ENCODE measurements around the gene WNT6. TPM values are rescaled to one million over a fixed set of nuclear protein-coding genes. Genes with fewer than 3 reads are reported as not detected.

The WNT6 gene
- total RNA-seq, 1 donor from 2014 or later: 0.72 TPM

DNA sequence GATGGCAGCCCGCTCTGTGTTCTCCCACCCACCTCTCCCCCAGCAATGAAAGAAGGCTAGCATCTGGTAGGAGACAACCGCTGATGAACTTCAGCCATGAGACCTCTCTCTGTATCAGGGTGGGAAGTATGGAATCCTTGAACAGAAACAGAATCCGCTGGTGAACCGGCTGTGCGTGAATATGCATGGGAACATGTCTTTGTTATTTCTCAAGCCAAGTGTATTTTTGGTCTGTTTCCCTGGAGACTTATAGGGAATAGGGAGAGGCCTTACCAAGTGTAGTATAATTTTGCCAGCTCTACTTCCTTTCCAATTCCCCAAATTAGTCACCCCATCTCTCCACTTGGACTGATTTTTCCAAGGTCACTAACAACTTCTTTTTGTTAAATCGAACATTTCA lies 51.1 kb downstream of the WNT6 start:
- DNase-seq (ENCODE audit: low spot score, unreplicated experiment): no peak
- H3K36me3 Mint-ChIP-seq (ENCODE audit: insufficient read depth): no peaks in the 10 kb centered on the region
- no peak overlapping the region for H3K27ac Mint-ChIP-seq
- H3K4me1 Mint-ChIP-seq (ENCODE audit: low read depth): peaks cover 3% of the 10 kb centered on the region
- no peak overlapping the region for H3K4me3 Mint-ChIP-seq (ENCODE audit: low read depth)
- TF ChIP-seq, protein P1, sequence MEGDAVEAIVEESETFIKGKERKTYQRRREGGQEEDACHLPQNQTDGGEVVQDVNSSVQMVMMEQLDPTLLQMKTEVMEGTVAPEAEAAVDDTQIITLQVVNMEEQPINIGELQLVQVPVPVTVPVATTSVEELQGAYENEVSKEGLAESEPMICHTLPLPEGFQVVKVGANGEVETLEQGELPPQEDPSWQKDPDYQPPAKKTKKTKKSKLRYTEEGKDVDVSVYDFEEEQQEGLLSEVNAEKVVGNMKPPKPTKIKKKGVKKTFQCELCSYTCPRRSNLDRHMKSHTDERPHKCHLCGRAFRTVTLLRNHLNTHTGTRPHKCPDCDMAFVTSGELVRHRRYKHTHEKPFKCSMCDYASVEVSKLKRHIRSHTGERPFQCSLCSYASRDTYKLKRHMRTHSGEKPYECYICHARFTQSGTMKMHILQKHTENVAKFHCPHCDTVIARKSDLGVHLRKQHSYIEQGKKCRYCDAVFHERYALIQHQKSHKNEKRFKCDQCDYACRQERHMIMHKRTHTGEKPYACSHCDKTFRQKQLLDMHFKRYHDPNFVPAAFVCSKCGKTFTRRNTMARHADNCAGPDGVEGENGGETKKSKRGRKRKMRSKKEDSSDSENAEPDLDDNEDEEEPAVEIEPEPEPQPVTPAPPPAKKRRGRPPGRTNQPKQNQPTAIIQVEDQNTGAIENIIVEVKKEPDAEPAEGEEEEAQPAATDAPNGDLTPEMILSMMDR (IDR thresholded peaks at IDR 0.05; ENCODE audit: unreplicated experiment): no peak
- H3K9me3 Mint-ChIP-seq (ENCODE audit: low read depth): no peaks in the 10 kb centered on the region
- H3K27me3 Mint-ChIP-seq: peaks cover 31% of the 10 kb centered on the region

- no peak overlapping the region for H3K27ac Mint-ChIP-seq
These were observed 60.9 kb downstream of the WNT6 start for GRCh38 chr2:218920504-218920903.

More at GRCh38 chr2:218920504-218920903, 60.9 kb downstream of the WNT6 start:
- peaks cover 13% of the 10 kb centered on the region for H3K9me3 Mint-ChIP-seq (ENCODE audit: low read depth)
- DNase-seq (ENCODE audit: low spot score, unreplicated experiment): no peak
- peaks cover 10% of the 10 kb centered on the region for H3K36me3 Mint-ChIP-seq (ENCODE audit: insufficient read depth)
- TF ChIP-seq, protein P1 (IDR thresholded peaks at IDR 0.05; ENCODE audit: unreplicated experiment): no peak
- no peaks in the 10 kb centered on the region for H3K4me1 Mint-ChIP-seq (ENCODE audit: low read depth)
- H3K4me3 Mint-ChIP-seq (ENCODE audit: low read depth): no peak overlapping the region
- peaks cover 6% of the 10 kb centered on the region for H3K27me3 Mint-ChIP-seq

Small RNA genes within 50 kb of the gene (microRNA-seq; reads per million reads assigned to microRNA genes)
- not detected for gene MIR9500 (ENCODE audit: borderline number of aligned reads, unreplicated experiment)

Other genes with a start within 250 kb of the WNT6 start
- 42.2 and 43.1 TPM in 2 replicates for gene ZNF142, start 200.2 kb upstream of the WNT6 start, total RNA-seq
- gene BCS1L, start 200.1 kb upstream of the WNT6 start, total RNA-seq: 45.8 and 49.9 TPM in 2 replicates
- 27.1 and 28.7 TPM in 2 replicates for gene RNF25, start 187.8 kb upstream of the WNT6 start, total RNA-seq
- gene STK36, start 187.7 kb upstream of the WNT6 start, total RNA-seq: 137 and 138 TPM in 2 replicates
- 92.1 and 93.4 TPM in 2 replicates for gene TTLL4, start 149.0 kb upstream of the WNT6 start, total RNA-seq
- gene CYP27A1, start 77.7 kb upstream of the WNT6 start, total RNA-seq: 15.1 and 16.4 TPM in 2 replicates
- gene PRKAG3, start 28.0 kb upstream of the WNT6 start, total RNA-seq: not detected in 2 replicates
- not detected in 2 replicates for gene WNT10A, start 21.0 kb downstream of the WNT6 start, total RNA-seq
- gene CDK5R2, start 99.9 kb downstream of the WNT6 start, total RNA-seq: 5.1 and 6.2 TPM in 2 replicates
- gene FEV, start 125.4 kb downstream of the WNT6 start, total RNA-seq: 13.5 and 15.6 TPM in 2 replicates
- 24.4 and 30.1 TPM in 2 replicates for gene CRYBA2, start 133.6 kb downstream of the WNT6 start, total RNA-seq
- 0.65 and 0.67 TPM in 2 replicates for gene CFAP65, start 181.7 kb downstream of the WNT6 start, total RNA-seq
- 17.3 and 24.1 TPM in 2 replicates for gene IHH, start 201.1 kb downstream of the WNT6 start, total RNA-seq